Neural cell (in vitro differentiated cells): Measurements from ENCODE around the gene ALK. TPM values are rescaled to one million over a fixed set of nuclear protein-coding genes. Genes with fewer than 3 reads are reported as not detected.

Experiments
- H2AFZ ChIP-seq: fragments of 200-600, 300-800 bp; sonication (generic), shearing (Covaris generic); 2 replicates; pipeline ENCODE4 v1.6.0; 2014; ENCODE audit warnings: low read depth, mild to moderate bottlenecking, antibody characterized with exemption, low read length, moderate library complexity
- H3F3A ChIP-seq: fragments of 200-600 bp; shearing (Covaris generic); 2 replicates; pipeline ENCODE4 v1.6.1; 2016; ENCODE audit warnings: mild to moderate bottlenecking, moderate library complexity, mixed read lengths, antibody characterized with exemption, low read length; ENCODE audit not compliant: insufficient read depth, poor library complexity, severe bottlenecking
- H3K27ac ChIP-seq: fragments of 200-600, 300-800 bp; sonication (generic), shearing (Covaris generic); 2 replicates; pipeline ENCODE4 v1.5.1; 2014; ENCODE audit warnings: mild to moderate bottlenecking, low read length, moderate library complexity
- H3K27me3 ChIP-seq: fragments of 300-800, 200-600 bp; sonication (generic), shearing (Covaris generic); 2 replicates; pipeline ENCODE4 v1.6.0; 2014; ENCODE audit warnings: mild to moderate bottlenecking, low read depth, low read length, moderate library complexity; ENCODE audit not compliant: insufficient read depth
- H3K36me3 ChIP-seq: fragments of 300-800, 200-600 bp; sonication (generic), shearing (Covaris generic); 2 replicates; pipeline ENCODE4 v1.5.1; 2014; ENCODE audit warnings: mild to moderate bottlenecking, antibody characterized with exemption, low read length, moderate library complexity; ENCODE audit not compliant: insufficient read depth
- H3K4me2 ChIP-seq: fragments of 300-800, 200-600 bp; sonication (generic), shearing (Covaris generic); 2 replicates; pipeline ENCODE4 v1.6.0; 2014; ENCODE audit warnings: mild to moderate bottlenecking, low read length
- H3K4me3 ChIP-seq: fragments of 300-800, 200-600 bp; sonication (generic), shearing (Covaris generic); 2 replicates; pipeline ENCODE4 v1.5.1; 2014; ENCODE audit warnings: mild to moderate bottlenecking, low read length, moderate library complexity
- H3K79me2 ChIP-seq: fragments of 200-600 bp; shearing (Covaris generic); replicated peaks from 2 replicates; pipeline ENCODE4 v1.6.0; 2014; ENCODE audit warnings: mild to moderate bottlenecking, low read length, moderate library complexity; ENCODE audit not compliant: insufficient read depth
- H3K9ac ChIP-seq: fragments of 300-800, 200-600 bp; sonication (generic), shearing (Covaris generic); 2 replicates; pipeline ENCODE4 v1.6.1; 2016; ENCODE audit warnings: mild to moderate bottlenecking, low read length, mixed read lengths
- H3K9me2 ChIP-seq: fragments of 200-600 bp; shearing (Covaris generic); 2 replicates; pipeline ENCODE4 v1.6.1; 2016; ENCODE audit warnings: mild to moderate bottlenecking, low read length, mixed read lengths; ENCODE audit not compliant: insufficient read depth
- H3K9me3 ChIP-seq: fragments of 200-600, 300-800 bp; sonication (generic), shearing (Covaris generic); 2 replicates; pipeline ENCODE4 v1.6.1; 2016; ENCODE audit warnings: mild to moderate bottlenecking, mixed run types, low read length, moderate library complexity, mixed read lengths
- H4K20me1 ChIP-seq: fragments of 200-600 bp; shearing (Covaris generic); 2 replicates; pipeline ENCODE4 v1.6.1; 2016; ENCODE audit warnings: mild to moderate bottlenecking, mixed run types; ENCODE audit not compliant: insufficient read depth
- EP300 ChIP-seq: fragments of 450-650 bp; conservative IDR thresholded peaks from 2 replicates; pipeline ENCODE4 v1.6.1; 2014; ENCODE audit warnings: antibody characterized with exemption, mild to moderate bottlenecking, moderate library complexity; ENCODE audit not compliant: poor library complexity, severe bottlenecking
- EZH2 ChIP-seq: fragments of 200-600, 300-800 bp; shearing (Covaris generic), sonication (generic); IDR thresholded peaks from 2 replicates; pipeline ENCODE4 v1.6.1; 2014; ENCODE audit warnings: antibody characterized with exemption, low read length, borderline replicate concordance, mild to moderate bottlenecking; ENCODE audit not compliant: insufficient read depth, poor library complexity, severe bottlenecking
- MXI1 ChIP-seq: fragments of 450-650 bp; conservative IDR thresholded peaks from 2 replicates; pipeline ENCODE4 v1.6.1; 2014; ENCODE audit warnings: antibody characterized with exemption, mild to moderate bottlenecking; ENCODE audit not compliant: poor library complexity, severe bottlenecking
- POLR2AphosphoS5 ChIP-seq: IDR thresholded peaks from 2 replicates; pipeline ENCODE4 v1.6.1; 2012
- RAD21 ChIP-seq: fragments of 450-650 bp; conservative IDR thresholded peaks from 2 replicates; pipeline ENCODE4 v1.6.1; 2014; ENCODE audit warnings: antibody characterized with exemption, mild to moderate bottlenecking, moderate library complexity
- SMC3 ChIP-seq: fragments of 450-650 bp; conservative IDR thresholded peaks from 2 replicates; pipeline ENCODE4 v1.6.1; 2014; ENCODE audit warnings: antibody characterized with exemption, mild to moderate bottlenecking, moderate library complexity; ENCODE audit not compliant: poor library complexity
- TAF1 ChIP-seq: IDR thresholded peaks from 2 replicates; pipeline ENCODE4 v1.6.1; 2012; ENCODE audit warnings: low read depth
- polyA plus RNA-seq: library from polyadenylated mRNA; depleted of rRNA; stranded (reverse); fragments of >200 nt; gene quantifications from 2 replicates; pipeline ENCODE4 v1.2.3, GENCODE V29; 2014
- TF ChIP-seq, protein P1 (sequence below): fragments of 450-650 bp; IDR thresholded peaks from 2 replicates; pipeline ENCODE4 v1.5.1; 2014; ENCODE audit warnings: antibody characterized with exemption, mild to moderate bottlenecking, moderate library complexity; ENCODE audit not compliant: poor library complexity, severe bottlenecking
- TF ChIP-seq, protein P2 (sequence below): IDR thresholded peaks from 2 replicates; pipeline ENCODE4 v1.6.1; 2012; ENCODE audit warnings: borderline replicate concordance

Gene ALK
- polyA plus RNA-seq, 1 donor from 2014 or later: 7.1 TPM

DNA sequence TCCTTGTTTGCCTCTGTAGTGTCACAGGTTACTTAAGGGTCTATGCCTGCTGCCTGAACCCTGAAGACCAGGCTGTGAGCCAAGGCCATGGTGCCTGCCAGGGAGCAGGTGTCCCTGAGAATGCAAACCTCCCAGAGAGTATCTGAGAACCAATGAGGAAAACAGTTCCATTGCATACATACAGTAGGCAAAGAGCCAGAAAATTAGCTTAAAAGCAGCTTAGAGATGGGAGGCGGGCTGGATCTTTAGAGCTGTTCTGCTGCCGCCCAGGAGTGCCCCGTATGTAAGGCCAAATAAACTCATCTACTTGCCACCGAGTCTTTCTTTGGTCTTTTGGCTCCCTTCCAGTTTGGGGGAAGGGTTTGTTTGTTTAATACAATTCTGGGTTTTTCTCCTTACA, 478.2 kb downstream of the ALK start:
- Histone ChIP-seq H3K36me3 (no peaks in the 10 kb centered on the region), H3K27ac (no peak overlapping the region), H3K9ac (no peak overlapping the region), H3K4me2 (no peak overlapping the region), H3K9me3 (no peaks in the 10 kb centered on the region), H3K27me3 (no peaks in the 10 kb centered on the region), H3K79me2 (no peaks in the 10 kb centered on the region), H4K20me1 (no peaks in the 10 kb centered on the region), H3F3A (no peaks in the 10 kb centered on the region), H3K4me3 (no peak overlapping the region), H3K9me2 (no peaks in the 10 kb centered on the region), H2AFZ (no peak overlapping the region)
- TF ChIP-seq POLR2AphosphoS5 (no peak), SMC3 (no peak), RAD21 (no peak), EZH2 (no peak), TAF1 (no peak), MXI1 (no peak), EP300 (no peak)
- TF ChIP-seq, protein P1, sequence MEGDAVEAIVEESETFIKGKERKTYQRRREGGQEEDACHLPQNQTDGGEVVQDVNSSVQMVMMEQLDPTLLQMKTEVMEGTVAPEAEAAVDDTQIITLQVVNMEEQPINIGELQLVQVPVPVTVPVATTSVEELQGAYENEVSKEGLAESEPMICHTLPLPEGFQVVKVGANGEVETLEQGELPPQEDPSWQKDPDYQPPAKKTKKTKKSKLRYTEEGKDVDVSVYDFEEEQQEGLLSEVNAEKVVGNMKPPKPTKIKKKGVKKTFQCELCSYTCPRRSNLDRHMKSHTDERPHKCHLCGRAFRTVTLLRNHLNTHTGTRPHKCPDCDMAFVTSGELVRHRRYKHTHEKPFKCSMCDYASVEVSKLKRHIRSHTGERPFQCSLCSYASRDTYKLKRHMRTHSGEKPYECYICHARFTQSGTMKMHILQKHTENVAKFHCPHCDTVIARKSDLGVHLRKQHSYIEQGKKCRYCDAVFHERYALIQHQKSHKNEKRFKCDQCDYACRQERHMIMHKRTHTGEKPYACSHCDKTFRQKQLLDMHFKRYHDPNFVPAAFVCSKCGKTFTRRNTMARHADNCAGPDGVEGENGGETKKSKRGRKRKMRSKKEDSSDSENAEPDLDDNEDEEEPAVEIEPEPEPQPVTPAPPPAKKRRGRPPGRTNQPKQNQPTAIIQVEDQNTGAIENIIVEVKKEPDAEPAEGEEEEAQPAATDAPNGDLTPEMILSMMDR: no peak
- TF ChIP-seq, protein P2, sequence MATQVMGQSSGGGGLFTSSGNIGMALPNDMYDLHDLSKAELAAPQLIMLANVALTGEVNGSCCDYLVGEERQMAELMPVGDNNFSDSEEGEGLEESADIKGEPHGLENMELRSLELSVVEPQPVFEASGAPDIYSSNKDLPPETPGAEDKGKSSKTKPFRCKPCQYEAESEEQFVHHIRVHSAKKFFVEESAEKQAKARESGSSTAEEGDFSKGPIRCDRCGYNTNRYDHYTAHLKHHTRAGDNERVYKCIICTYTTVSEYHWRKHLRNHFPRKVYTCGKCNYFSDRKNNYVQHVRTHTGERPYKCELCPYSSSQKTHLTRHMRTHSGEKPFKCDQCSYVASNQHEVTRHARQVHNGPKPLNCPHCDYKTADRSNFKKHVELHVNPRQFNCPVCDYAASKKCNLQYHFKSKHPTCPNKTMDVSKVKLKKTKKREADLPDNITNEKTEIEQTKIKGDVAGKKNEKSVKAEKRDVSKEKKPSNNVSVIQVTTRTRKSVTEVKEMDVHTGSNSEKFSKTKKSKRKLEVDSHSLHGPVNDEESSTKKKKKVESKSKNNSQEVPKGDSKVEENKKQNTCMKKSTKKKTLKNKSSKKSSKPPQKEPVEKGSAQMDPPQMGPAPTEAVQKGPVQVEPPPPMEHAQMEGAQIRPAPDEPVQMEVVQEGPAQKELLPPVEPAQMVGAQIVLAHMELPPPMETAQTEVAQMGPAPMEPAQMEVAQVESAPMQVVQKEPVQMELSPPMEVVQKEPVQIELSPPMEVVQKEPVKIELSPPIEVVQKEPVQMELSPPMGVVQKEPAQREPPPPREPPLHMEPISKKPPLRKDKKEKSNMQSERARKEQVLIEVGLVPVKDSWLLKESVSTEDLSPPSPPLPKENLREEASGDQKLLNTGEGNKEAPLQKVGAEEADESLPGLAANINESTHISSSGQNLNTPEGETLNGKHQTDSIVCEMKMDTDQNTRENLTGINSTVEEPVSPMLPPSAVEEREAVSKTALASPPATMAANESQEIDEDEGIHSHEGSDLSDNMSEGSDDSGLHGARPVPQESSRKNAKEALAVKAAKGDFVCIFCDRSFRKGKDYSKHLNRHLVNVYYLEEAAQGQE: no peak

- Histone ChIP-seq H3K9me2 (no peaks in the 10 kb centered on the region), H3K9me3 (no peaks in the 10 kb centered on the region), H3K27me3 (no peaks in the 10 kb centered on the region), H3K79me2 (no peaks in the 10 kb centered on the region), H3K4me3 (no peak overlapping the region), H3K4me2 (no peak overlapping the region), H3K36me3 (no peaks in the 10 kb centered on the region), H3K27ac (no peak overlapping the region), H3F3A (no peaks in the 10 kb centered on the region), H2AFZ (no peak overlapping the region), H4K20me1 (no peaks in the 10 kb centered on the region), H3K9ac (no peak overlapping the region)
- TF ChIP-seq EZH2 (no peak), POLR2AphosphoS5 (no peak), SMC3 (no peak), EP300 (no peak), RAD21 (no peak)
- TF ChIP-seq, protein P2: no peak
These were observed 480.3 kb downstream of the ALK start for GRCh38 chr2:29440921-29441623.
